ENCODE measurements around the gene CNTNAP2.

DNA sequence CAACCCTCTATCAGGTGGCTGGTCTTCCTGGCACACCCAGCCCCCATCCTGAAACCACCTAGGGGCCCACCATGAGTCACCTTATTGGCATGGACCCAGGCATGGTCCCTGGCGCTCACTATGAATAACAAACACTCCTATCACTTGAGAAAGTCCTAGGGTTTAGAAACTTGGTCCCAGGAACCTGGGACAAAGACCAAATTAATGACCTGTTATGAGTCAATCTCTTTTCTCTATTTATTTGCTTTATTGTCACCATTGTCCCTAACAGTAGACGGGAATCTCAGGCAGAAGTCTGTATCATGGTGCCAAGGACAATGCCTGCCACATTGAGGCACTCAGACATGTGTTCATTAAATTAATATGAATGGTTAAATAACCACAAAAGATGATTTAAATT lies 1874.3 kb downstream of the CNTNAP2 start:
- no peak for TF ChIP-seq CEBPB (IDR thresholded peaks at IDR 0.05; ENCODE audit: low read depth, low read length)
- TF ChIP-seq, protein P1, sequence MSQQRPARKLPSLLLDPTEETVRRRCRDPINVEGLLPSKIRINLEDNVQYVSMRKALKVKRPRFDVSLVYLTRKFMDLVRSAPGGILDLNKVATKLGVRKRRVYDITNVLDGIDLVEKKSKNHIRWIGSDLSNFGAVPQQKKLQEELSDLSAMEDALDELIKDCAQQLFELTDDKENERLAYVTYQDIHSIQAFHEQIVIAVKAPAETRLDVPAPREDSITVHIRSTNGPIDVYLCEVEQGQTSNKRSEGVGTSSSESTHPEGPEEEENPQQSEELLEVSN (IDR thresholded peaks at IDR 0.05) = no peak
- no peak for TF ChIP-seq KDM1A (IDR thresholded peaks at IDR 0.05; ENCODE audit: borderline replicate concordance, low read length)
- TF ChIP-seq POLR2A (IDR thresholded peaks at IDR 0.05; ENCODE audit: control extremely low read depth in 1 of 2, low read depth in 2 of 2, low read length in 2 of 2) = no peak
- TF ChIP-seq CTCF (IDR thresholded peaks at IDR 0.05; ENCODE audit: control extremely low read depth in 1 of 3, insufficient read depth in 1 of 3, low read depth in 1 of 3, low read length in 3 of 3) = no peak
- TF ChIP-seq TAF7 (optimal IDR thresholded peaks at IDR 0.05; ENCODE audit: borderline replicate concordance, low read depth, low read length) = no peak
- TF ChIP-seq CREB1 (IDR thresholded peaks at IDR 0.05) = no peak
